ENCODE data around the gene ZNF682. TPM values are rescaled to one million over a fixed set of nuclear protein-coding genes. Genes with fewer than 3 reads are reported as not detected.
"Not testable (repeated sequence)": the region's sequence is repeated elsewhere in the genome, so short reads cannot be mapped to it uniquely, and the experiment has no call there.

The ZNF682 gene
- 1 to 10 TPM; 4.8 to 5.5 TPM for total RNA-seq

GRCh38 chr19:20039203-20039723 is at the start of gene ZNF682:
Gene ZNF682 (minus strand): TSS chr19:20039505. CDS start chr19:20039345, 160 bp downstream.
- H3K9me3 Mint-ChIP-seq: peaks cover 18% of the 10 kb centered on the region
- DNase-seq: peak; percentile 92
- peak within 1 kb of the TSS; percentile 92 for H3K4me3 Mint-ChIP-seq
- H3K4me1 Mint-ChIP-seq: peaks cover 20% of the 10 kb centered on the region
- no peaks in the 10 kb centered on the region for H3K27me3 Mint-ChIP-seq
- peaks cover 24% of the 10 kb centered on the region for H3K36me3 Mint-ChIP-seq (ENCODE audit: low read depth)
- peak within 1 kb of the TSS; percentile 89 for H3K27ac Mint-ChIP-seq
- ChIA-PET CTCF (interaction anchor here (1.0 to 1.3 kb wide), 4 partner anchors 10 to 42 kb away, joined by 3 to 5 read pairs (median 3); partner anchors contain the start of gene ZNF90), POLR2A (interaction anchor here (0.6 to 2.1 kb wide), 20 partner anchors 11 to 1797 kb away, joined by 3 to 19 read pairs (median 7); partner anchors contain the start of genes NDUFA13, ZNF101, ZNF253 and ZNF429)

- H3K4me1 Mint-ChIP-seq: peaks cover 15% of the 10 kb centered on the region
- CTCF ChIA-PET, H3K27me3 Mint-ChIP-seq, DNase-seq, H3K27ac Mint-ChIP-seq, H3K4me3 Mint-ChIP-seq, POLR2A ChIA-PET: not testable (repeated sequence)
- H3K9me3 Mint-ChIP-seq: peaks cover 43% of the 10 kb centered on the region
- peaks cover 73% of the 10 kb centered on the region for H3K36me3 Mint-ChIP-seq (ENCODE audit: low read depth)
Measured at GRCh38 chr19:20082876-20083275, 43.6 kb upstream of the ZNF682 start.

- peaks cover 41% of the 10 kb centered on the region for H3K9me3 Mint-ChIP-seq
- DNase-seq, POLR2A ChIA-PET, CTCF ChIA-PET, H3K4me3 Mint-ChIP-seq, H3K27me3 Mint-ChIP-seq, H3K27ac Mint-ChIP-seq: not testable (repeated sequence)
- H3K4me1 Mint-ChIP-seq: peaks cover 18% of the 10 kb centered on the region
- H3K36me3 Mint-ChIP-seq (ENCODE audit: low read depth): peaks cover 72% of the 10 kb centered on the region
Measured at GRCh38 chr19:20082232-20082833, 43.0 kb upstream of the ZNF682 start.

GRCh38 chr19:20080656-20081055 is 41.4 kb upstream of the ZNF682 start:
- Mint-ChIP-seq H3K9me3 (peaks cover 35% of the 10 kb centered on the region), H3K27ac (no peak overlapping the region), H3K4me1 (peaks cover 18% of the 10 kb centered on the region), H3K4me3 (no peak overlapping the region), H3K36me3 (ENCODE audit: low read depth) (peaks cover 68% of the 10 kb centered on the region), H3K27me3 (no peaks in the 10 kb centered on the region)
- ChIA-PET POLR2A (no interaction called here), CTCF (no interaction called here)
- DNase-seq: no peak

- Mint-ChIP-seq H3K36me3 (ENCODE audit: low read depth) (peaks cover 62% of the 10 kb centered on the region), H3K27ac (no peak overlapping the region), H3K27me3 (no peaks in the 10 kb centered on the region), H3K9me3 (peaks cover 37% of the 10 kb centered on the region), H3K4me3 (no peak overlapping the region), H3K4me1 (peaks cover 18% of the 10 kb centered on the region)
- ChIA-PET POLR2A (interaction anchor here (2.3 kb wide), 1 partner anchor 27 kb away, joined by 11 read pairs; no protein-coding TSS in a partner anchor), CTCF (interaction anchor here (0.7 kb wide), 2 partner anchors 23 to 735 kb away, joined by 3 to 4 read pairs; no protein-coding TSS in a partner anchor)
- DNase-seq: no peak
Measured at GRCh38 chr19:20079476-20079875, 40.2 kb upstream of the ZNF682 start.

- Mint-ChIP-seq H3K4me3 (peak overlapping the region; percentile 87), H3K9me3 (peaks cover 35% of the 10 kb centered on the region), H3K27ac (peak overlapping the region; percentile 65), H3K27me3 (no peaks in the 10 kb centered on the region), H3K4me1 (peaks cover 18% of the 10 kb centered on the region), H3K36me3 (ENCODE audit: low read depth) (peaks cover 59% of the 10 kb centered on the region)
- DNase-seq: peak; percentile 20
- CTCF ChIA-PET: no interaction called here
- POLR2A ChIA-PET: interaction anchor here (0.8 to 2.3 kb wide), 13 partner anchors 26 to 1688 kb away, joined by 3 to 17 read pairs (median 7); partner anchors contain the start of genes ZNF100, ZNF253, ZNF429 and ZNF486
Measured at GRCh38 chr19:20078581-20079031, 39.3 kb upstream of the ZNF682 start.

- ChIA-PET POLR2A (interaction anchor here (0.8 to 2.3 kb wide), 17 partner anchors 8 to 1689 kb away, joined by 3 to 17 read pairs (median 6); partner anchors contain the start of genes ZNF100, ZNF253, ZNF429 and ZNF486), CTCF (interaction anchor here (1.0 to 1.2 kb wide), 2 partner anchors 39 to 80 kb away, joined by 3 to 4 read pairs; partner anchors contain the start of gene ZNF682)
- H3K9me3 Mint-ChIP-seq: peaks cover 32% of the 10 kb centered on the region
- peaks cover 18% of the 10 kb centered on the region for H3K4me1 Mint-ChIP-seq
- H3K4me3 Mint-ChIP-seq: peak within 1 kb of the TSS; percentile 87
- DNase-seq: peak; percentile 87
- H3K27ac Mint-ChIP-seq: peak within 1 kb of the TSS; percentile 65
- H3K27me3 Mint-ChIP-seq: no peaks in the 10 kb centered on the region
- peaks cover 52% of the 10 kb centered on the region for H3K36me3 Mint-ChIP-seq (ENCODE audit: low read depth)
Measured at GRCh38 chr19:20077791-20078463, 38.6 kb upstream of the ZNF682 start, which contains the start of gene ZNF90. Gene ZNF90 (plus strand): TSS chr19:20078000. CDS start chr19:20078133, 133 bp downstream.

- ChIA-PET CTCF (no interaction called here), POLR2A (interaction anchor here (0.6 kb wide), 1 partner anchor 12 kb away, joined by 3 read pairs; no protein-coding TSS in a partner anchor)
- no peaks in the 10 kb centered on the region for H3K27me3 Mint-ChIP-seq
- DNase-seq: no peak
- H3K27ac Mint-ChIP-seq: no peak overlapping the region
- H3K4me1 Mint-ChIP-seq: peaks cover 4% of the 10 kb centered on the region
- H3K4me3 Mint-ChIP-seq: no peak overlapping the region
- H3K36me3 Mint-ChIP-seq (ENCODE audit: low read depth): peaks cover 10% of the 10 kb centered on the region
- peaks cover 31% of the 10 kb centered on the region for H3K9me3 Mint-ChIP-seq
Measured at GRCh38 chr19:20072936-20073335, 33.6 kb upstream of the ZNF682 start.

GRCh38 chr19:20070691-20071090 is 31.4 kb upstream of the ZNF682 start:
- CTCF ChIA-PET: no interaction called here
- POLR2A ChIA-PET: no interaction called here
- Mint-ChIP-seq H3K9me3 (peaks cover 35% of the 10 kb centered on the region), H3K36me3 (ENCODE audit: low read depth) (peaks cover 4% of the 10 kb centered on the region), H3K4me1 (no peaks in the 10 kb centered on the region), H3K4me3 (no peak overlapping the region), H3K27me3 (no peaks in the 10 kb centered on the region), H3K27ac (no peak overlapping the region)
- DNase-seq: no peak

GRCh38 chr19:20068559-20068958 is 29.3 kb upstream of the ZNF682 start:
- H3K36me3 Mint-ChIP-seq (ENCODE audit: low read depth); H3K4me1 Mint-ChIP-seq; H3K27ac Mint-ChIP-seq; H3K27me3 Mint-ChIP-seq; CTCF ChIA-PET; DNase-seq; H3K4me3 Mint-ChIP-seq; POLR2A ChIA-PET: not testable (repeated sequence)
- H3K9me3 Mint-ChIP-seq: peaks cover 33% of the 10 kb centered on the region

GRCh38 chr19:20067943-20068342 is 28.6 kb upstream of the ZNF682 start:
- H3K36me3 Mint-ChIP-seq (ENCODE audit: low read depth): peaks cover 4% of the 10 kb centered on the region
- H3K27ac Mint-ChIP-seq: no peak overlapping the region
- no peaks in the 10 kb centered on the region for H3K4me1 Mint-ChIP-seq
- no peaks in the 10 kb centered on the region for H3K27me3 Mint-ChIP-seq
- POLR2A ChIA-PET: no interaction called here
- H3K9me3 Mint-ChIP-seq: peaks cover 30% of the 10 kb centered on the region
- CTCF ChIA-PET: no interaction called here
- DNase-seq: no peak
- no peak overlapping the region for H3K4me3 Mint-ChIP-seq

- Mint-ChIP-seq H3K4me1 (no peaks in the 10 kb centered on the region), H3K27ac (no peak overlapping the region), H3K36me3 (ENCODE audit: low read depth) (peaks cover 4% of the 10 kb centered on the region), H3K9me3 (peaks cover 35% of the 10 kb centered on the region), H3K4me3 (no peak overlapping the region), H3K27me3 (no peaks in the 10 kb centered on the region)
- ChIA-PET POLR2A (no interaction called here), CTCF (no interaction called here)
- DNase-seq: no peak
Measured at GRCh38 chr19:20066861-20067260, 27.6 kb upstream of the ZNF682 start.

- no peaks in the 10 kb centered on the region for H3K27me3 Mint-ChIP-seq
- DNase-seq: no peak
- H3K36me3 Mint-ChIP-seq (ENCODE audit: low read depth): no peaks in the 10 kb centered on the region
- peaks cover 23% of the 10 kb centered on the region for H3K9me3 Mint-ChIP-seq
- ChIA-PET POLR2A (no interaction called here), CTCF (no interaction called here)
- H3K4me3 Mint-ChIP-seq: no peak overlapping the region
- H3K27ac Mint-ChIP-seq: no peak overlapping the region
- H3K4me1 Mint-ChIP-seq: no peaks in the 10 kb centered on the region
Measured at GRCh38 chr19:20060282-20060681, 21.0 kb upstream of the ZNF682 start.
